ENCODE data around the gene KRT79. TPM values are rescaled to one million over a fixed set of nuclear protein-coding genes. Genes with fewer than 3 reads are reported as not detected.
A peak's percentile ranks its signal among the peaks of the same experiment; 100 is the strongest.

The KRT79 gene
- total and polyA plus RNA-seq, 9 of the 15 experiments (the other 6 are each of a cell fraction or from before 2014, with no cell fraction given): 0.03 to 2.3 (median 0.23) TPM; not detected in 2

GRCh38 chr12:52797529-52797894, 36.6 kb downstream of the KRT79 start:
- in situ Hi-C loops (cut with MboI) (no loop called here), intact Hi-C loops (cut with micrococcal nuclease) (no loop called here)
- Histone ChIP-seq H3K27me3 (ENCODE audit: control insufficient read depth in 2 of 2, insufficient read depth in 2 of 2, low read length in 2 of 2) (no peaks in the 10 kb centered on the region), H3K36me3 (ENCODE audit: control insufficient read depth, insufficient read depth, low read length) (no peaks in the 10 kb centered on the region), H2AFZ (ENCODE audit: low read depth, low read length) (no peak overlapping the region), H3K4me3 (no peak overlapping the region), H4K20me1 (replicated peaks; ENCODE audit: control insufficient read depth, insufficient read depth, low read length) (no peaks in the 10 kb centered on the region), H3K27ac (ENCODE audit: extremely low read depth, low read depth, low read length) (peak overlapping the region; percentile 19; the same call in 2 of the 3 replicates), H3K9ac (ENCODE audit: insufficient read depth in 1 of 2, low read depth in 2 of 2, low read length in 2 of 2) (no peak overlapping the region; a peak in 1 of 4 replicates), H3K79me2 (ENCODE audit: control insufficient read depth, insufficient read depth, low read length) (no peaks in the 10 kb centered on the region), H3K4me1 (replicated peaks in 1 of 2; ENCODE audit: control insufficient read depth in 2 of 2, insufficient read depth in 2 of 2, low read length in 2 of 2) (peaks cover 28 to 37% of the 10 kb centered on the region in 2 experiments; a peak in 4 of 5 replicates), H3K4me2 (ENCODE audit: insufficient read depth, low read length) (peak overlapping the region; percentile 17; the same call in 1 of the 2 replicates), H3K9me1 (ENCODE audit: control insufficient read depth, insufficient read depth, low read length) (no peaks in the 10 kb centered on the region), H3K9me3 (replicated peaks; ENCODE audit: control insufficient read depth, insufficient read depth, low read depth, low read length) (no peaks in the 10 kb centered on the region)
- ATAC-seq (no peak), FAIRE-seq (no peak), DNase-seq (ENCODE audit: extremely low read depth in 1 of 4, low spot score in 3 of 4) (no peak)
- POLR2A ChIA-PET: interaction anchor here (0.6 to 1.9 kb wide), 6 partner anchors 9 to 400 kb away, joined by 3 to 11 read pairs (median 4); no protein-coding TSS in a partner anchor
- no TSS peak for BruUV-seq (replicated peaks)
- CTCF ChIA-PET (ENCODE audit: low intra/inter-chr PET ratio): no interaction called here
- TF ChIP-seq KHSRP (IDR thresholded peaks at IDR 0.05) (no peak), ATF7 (IDR thresholded peaks at IDR 0.05) (0 out of 2 replicates have a peak, but pooled peaks have one; percentile 3), ZBTB2 (IDR thresholded peaks at IDR 0.05) (no peak), ZBTB11 (CRISPR knock-in tag; IDR thresholded peaks at IDR 0.05) (0 out of 6 replicates have a peak, but pooled peaks of 1 of the 3 experiments have one; percentile 35)
- TF ChIP-seq, protein P1, sequence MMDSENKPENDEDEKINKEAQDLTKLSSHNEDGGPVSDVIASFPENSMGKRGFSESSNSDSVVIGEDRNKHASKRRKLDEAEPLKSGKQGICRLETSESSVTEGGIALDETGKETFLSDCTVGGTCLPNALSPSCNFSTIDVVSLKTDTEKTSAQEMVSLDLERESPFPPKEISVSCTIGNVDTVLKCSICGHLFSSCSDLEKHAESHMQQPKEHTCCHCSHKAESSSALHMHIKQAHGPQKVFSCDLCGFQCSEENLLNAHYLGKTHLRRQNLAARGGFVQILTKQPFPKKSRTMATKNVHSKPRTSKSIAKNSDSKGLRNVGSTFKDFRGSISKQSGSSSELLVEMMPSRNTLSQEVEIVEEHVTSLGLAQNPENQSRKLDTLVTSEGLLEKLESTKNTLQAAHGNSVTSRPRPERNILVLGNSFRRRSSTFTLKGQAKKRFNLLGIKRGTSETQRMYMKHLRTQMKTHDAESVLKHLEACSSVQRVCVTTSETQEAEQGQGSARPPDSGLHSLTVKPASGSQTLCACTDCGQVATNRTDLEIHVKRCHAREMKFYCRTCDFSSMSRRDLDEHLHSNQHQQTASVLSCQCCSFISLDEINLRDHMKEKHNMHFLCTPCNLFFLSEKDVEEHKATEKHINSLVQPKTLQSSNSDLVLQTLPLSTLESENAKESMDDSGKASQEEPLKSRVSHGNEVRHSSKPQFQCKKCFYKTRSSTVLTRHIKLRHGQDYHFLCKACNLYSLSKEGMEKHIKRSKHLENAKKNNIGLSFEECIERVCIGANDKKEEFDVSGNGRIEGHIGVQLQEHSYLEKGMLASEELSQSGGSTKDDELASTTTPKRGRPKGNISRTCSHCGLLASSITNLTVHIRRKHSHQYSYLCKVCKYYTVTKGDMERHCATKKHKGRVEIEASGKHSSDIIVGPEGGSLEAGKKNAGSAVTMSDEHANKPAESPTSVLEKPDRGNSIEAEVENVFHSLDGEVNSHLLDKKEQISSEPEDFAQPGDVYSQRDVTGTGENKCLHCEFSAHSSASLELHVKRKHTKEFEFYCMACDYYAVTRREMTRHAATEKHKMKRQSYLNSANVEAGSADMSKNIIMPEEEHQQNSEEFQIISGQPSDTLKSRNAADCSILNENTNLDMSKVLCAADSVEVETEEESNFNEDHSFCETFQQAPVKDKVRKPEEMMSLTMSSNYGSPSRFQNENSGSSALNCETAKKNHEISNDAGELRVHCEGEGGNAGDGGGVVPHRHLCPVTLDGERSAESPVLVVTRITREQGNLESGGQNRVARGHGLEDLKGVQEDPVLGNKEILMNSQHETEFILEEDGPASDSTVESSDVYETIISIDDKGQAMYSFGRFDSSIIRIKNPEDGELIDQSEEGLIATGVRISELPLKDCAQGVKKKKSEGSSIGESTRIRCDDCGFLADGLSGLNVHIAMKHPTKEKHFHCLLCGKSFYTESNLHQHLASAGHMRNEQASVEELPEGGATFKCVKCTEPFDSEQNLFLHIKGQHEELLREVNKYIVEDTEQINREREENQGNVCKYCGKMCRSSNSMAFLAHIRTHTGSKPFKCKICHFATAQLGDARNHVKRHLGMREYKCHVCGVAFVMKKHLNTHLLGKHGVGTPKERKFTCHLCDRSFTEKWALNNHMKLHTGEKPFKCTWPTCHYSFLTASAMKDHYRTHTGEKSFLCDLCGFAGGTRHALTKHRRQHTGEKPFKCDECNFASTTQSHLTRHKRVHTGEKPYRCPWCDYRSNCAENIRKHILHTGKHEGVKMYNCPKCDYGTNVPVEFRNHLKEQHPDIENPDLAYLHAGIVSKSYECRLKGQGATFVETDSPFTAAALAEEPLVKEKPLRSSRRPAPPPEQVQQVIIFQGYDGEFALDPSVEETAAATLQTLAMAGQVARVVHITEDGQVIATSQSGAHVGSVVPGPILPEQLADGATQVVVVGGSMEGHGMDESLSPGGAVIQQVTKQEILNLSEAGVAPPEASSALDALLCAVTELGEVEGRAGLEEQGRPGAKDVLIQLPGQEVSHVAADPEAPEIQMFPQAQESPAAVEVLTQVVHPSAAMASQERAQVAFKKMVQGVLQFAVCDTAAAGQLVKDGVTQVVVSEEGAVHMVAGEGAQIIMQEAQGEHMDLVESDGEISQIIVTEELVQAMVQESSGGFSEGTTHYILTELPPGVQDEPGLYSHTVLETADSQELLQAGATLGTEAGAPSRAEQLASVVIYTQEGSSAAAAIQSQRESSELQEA (IDR thresholded peaks at IDR 0.05; ENCODE audit: low read depth): no peak

All from K562 (cell line).